Fibroblast of mammary gland (primary cell): Measurements from ENCODE around the gene PAPSS1.

Experiments
- DNase-seq: peaks from one replicate; pipeline ENCODE4 v3.0.0-alpha.2; 2010; ENCODE audit warnings: low read depth
- H3K4me3 ChIP-seq: 2 replicates; pipeline ENCODE4 v1.5.1; 2011; ENCODE audit warnings: low read depth, mild to moderate bottlenecking, low read length, moderate library complexity; ENCODE audit not compliant: control insufficient read depth
- TF ChIP-seq, protein P1 (sequence below): conservative IDR thresholded peaks from 2 replicates; pipeline ENCODE4 v1.5.1; 2011; ENCODE audit warnings: low read depth, low read length, inconsistent platforms; ENCODE audit not compliant: control insufficient read depth, insufficient read depth

The PAPSS1 gene

DNA sequence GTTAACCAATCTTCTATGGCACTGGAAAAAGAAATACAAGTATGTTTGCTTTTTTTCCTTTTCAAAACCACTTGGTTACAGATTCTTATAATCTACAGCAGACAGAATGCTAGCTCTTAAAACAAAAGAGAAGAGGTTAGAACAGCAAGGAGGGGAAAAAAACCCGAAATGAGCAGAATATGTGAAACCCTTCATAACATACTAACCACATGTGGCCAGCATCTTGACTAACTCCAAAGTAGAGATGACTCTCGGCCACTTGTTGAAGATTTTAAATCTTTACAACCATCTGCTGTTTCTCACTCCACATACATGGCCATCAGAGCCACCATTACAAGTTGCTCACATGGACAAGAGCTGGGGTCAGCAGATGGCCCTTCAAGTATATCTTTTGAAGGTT is 100.3 kb downstream of the PAPSS1 start:
- no peak for DNase-seq
- TF ChIP-seq, protein P1, sequence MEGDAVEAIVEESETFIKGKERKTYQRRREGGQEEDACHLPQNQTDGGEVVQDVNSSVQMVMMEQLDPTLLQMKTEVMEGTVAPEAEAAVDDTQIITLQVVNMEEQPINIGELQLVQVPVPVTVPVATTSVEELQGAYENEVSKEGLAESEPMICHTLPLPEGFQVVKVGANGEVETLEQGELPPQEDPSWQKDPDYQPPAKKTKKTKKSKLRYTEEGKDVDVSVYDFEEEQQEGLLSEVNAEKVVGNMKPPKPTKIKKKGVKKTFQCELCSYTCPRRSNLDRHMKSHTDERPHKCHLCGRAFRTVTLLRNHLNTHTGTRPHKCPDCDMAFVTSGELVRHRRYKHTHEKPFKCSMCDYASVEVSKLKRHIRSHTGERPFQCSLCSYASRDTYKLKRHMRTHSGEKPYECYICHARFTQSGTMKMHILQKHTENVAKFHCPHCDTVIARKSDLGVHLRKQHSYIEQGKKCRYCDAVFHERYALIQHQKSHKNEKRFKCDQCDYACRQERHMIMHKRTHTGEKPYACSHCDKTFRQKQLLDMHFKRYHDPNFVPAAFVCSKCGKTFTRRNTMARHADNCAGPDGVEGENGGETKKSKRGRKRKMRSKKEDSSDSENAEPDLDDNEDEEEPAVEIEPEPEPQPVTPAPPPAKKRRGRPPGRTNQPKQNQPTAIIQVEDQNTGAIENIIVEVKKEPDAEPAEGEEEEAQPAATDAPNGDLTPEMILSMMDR: no peak

DNA sequence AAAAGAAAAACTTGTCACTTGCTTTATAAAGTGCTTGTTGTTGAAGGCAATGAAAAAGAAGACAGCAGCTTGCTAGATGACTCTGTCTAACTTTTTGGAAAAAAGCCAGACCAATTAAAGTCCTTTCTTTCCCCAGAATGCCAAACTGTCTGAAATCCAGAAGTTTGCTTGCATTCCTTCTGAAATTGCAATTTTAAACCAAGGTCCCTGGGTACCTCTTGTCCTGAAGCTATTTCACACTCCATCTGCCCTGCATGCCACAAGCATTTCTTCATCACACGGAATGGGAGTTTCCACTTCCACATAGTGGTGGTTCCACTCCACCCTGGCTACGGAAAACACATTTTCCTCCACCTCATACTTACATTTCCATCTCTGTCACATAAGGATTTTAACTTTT is 101.0 kb downstream of the PAPSS1 start:
- TF ChIP-seq, protein P1: no peak
- H3K4me3 ChIP-seq: no peak overlapping the region
- peak; percentile 65 for DNase-seq

More for the DNA sequence above, 100.3 kb downstream of the PAPSS1 start:
- H3K4me3 ChIP-seq: no peak overlapping the region

DNA sequence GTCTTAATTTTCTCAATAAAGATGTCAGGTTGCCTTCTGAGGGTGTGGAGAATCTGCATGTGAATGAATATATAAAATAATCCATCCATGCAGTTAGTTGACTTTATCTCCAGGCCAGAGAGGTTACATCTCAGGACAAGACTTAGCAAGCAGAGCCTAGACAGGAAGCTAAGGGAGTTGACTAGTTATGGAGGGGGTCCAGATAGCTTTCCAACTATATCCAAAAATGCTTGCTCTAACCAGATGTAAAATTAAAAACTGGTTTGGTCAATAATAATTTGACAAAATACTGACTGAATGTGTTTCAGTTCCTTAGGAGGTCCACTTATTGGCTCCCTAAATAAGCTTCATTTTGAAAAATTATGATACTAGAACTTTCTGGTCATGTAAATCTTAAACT is 101.4 kb downstream of the PAPSS1 start:
- no peak for DNase-seq
- TF ChIP-seq, protein P1: no peak
- no peak overlapping the region for H3K4me3 ChIP-seq

DNA sequence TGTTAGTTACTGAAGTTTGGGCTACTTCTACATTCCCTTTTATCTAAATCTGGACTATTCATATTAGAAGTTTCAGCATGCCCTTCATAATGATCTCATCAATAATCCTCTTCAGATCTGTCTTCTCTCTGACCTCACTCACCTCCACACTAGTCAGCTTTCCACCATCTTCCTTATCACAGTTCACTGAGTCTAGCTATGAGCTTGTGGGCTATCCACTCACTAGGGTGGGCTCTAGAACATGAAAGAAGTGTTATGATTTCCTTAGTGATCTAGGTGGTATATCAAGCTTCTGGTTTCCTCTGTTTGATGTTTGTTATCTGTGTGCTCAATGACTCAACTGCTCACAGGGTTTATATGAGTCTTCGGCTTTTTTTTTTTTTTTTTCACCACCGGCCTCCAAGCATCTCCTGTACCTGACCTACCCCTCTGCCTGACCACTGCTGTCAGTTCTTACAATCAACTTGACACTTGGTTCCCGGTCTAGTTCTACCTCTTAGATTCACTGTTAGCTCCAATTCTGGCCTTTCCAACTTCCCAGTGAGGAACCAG is 103.1 kb downstream of the PAPSS1 start:
- DNase-seq: no peak
- TF ChIP-seq, protein P1: no peak
- no peak overlapping the region for H3K4me3 ChIP-seq

DNA sequence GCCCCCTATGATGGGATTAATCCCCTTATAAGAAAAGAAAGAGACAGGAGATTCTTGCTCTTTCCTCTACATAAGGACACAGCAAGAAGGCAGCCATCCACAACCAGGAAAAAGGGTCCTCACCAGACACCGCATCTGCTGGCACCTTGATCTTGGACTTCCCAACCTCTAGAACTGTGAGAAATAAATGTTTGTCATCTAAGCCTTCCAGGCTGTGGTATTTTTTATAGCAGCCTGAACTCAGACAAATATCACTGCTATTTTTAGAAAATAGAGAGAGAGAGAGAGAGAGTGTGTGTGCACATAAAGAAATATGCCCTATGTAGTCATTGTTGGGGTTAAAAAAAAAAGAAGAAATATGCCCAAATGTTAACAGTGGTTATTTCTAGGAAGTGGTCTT is 104.2 kb downstream of the PAPSS1 start:
- H3K4me3 ChIP-seq: no peak overlapping the region
- TF ChIP-seq, protein P1: no peak
- no peak for DNase-seq

DNA sequence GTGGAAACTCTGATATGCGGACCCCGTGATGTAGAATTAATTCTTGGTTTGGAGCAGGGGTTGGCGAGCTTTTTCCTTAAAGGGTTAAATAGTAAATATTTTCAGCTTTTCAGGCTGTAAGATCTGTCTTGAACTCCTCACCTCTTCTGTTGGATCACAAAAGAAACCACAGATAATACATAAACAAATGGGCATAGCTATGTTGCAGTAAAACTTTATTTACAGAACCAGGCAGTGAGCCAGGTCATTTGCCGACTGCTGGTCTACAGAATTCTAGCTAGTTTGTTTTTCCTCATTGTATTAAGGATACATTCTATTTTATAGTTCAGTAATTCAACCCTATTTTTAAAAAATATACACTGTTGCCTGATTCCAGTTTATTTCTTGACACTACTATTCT is 116.6 kb downstream of the PAPSS1 start:
- H3K4me3 ChIP-seq: no peak overlapping the region
- TF ChIP-seq, protein P1: no peak

DNA sequence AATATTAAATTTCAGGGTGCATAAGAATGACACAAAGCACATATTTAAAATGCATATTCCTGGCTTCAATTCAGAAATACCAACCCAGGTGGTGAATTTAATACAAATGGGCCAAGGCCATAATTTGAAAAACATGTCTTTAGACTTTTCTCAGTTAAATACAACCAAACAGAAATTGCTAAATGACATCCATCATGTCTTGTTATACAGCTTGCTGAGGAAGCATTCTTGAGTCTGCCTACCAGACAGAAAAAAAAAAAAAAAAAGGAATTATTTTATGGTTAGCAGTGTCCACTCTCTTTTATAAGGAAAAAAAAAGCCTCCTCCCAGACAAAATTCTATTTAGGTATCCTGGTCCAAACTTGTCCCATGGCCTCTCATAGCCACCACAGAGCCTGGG is 119.1 kb downstream of the PAPSS1 start:
- TF ChIP-seq, protein P1: no peak

More for the DNA sequence above, 116.6 kb downstream of the PAPSS1 start:
- no peak for DNase-seq

More for the DNA sequence above, 119.1 kb downstream of the PAPSS1 start:
- no peak overlapping the region for H3K4me3 ChIP-seq
- no peak for DNase-seq
